HCT116 (cell line): ENCODE measurements around the gene GTPBP1. TPM values are rescaled to one million over a fixed set of nuclear protein-coding genes. Genes with fewer than 3 reads are reported as not detected.

ENCODE experiments used
- ATAC-seq: fragments of 200-7000 bp; cut with Tn5 transposase; 2 replicates; pipeline ENCODE4 v1.9.1; 2020; ENCODE audit warnings: mild to moderate bottlenecking, moderate library complexity
- BruUV-seq: library from RNA; stranded (reverse); fragments of 400-500 nt; replicated peaks from 2 replicates; lab custom pipeline; 2021; lab: Mats Ljungman, UMichigan
- CTCF ChIA-PET: fragments of 300-600 bp; sonication (Branson Sonifier 250); formaldehyde crosslinking; loops from one replicate; lab custom pipeline; 2021; ENCODE audit warnings: antibody characterized with exemption; lab: Charles Lee
- POLR2A ChIA-PET: fragments of 300-600, 350-600 bp; sonication (Branson Sonifier 250); formaldehyde crosslinking; loops from one replicate; lab custom pipeline; 2021; ENCODE audit warnings: antibody characterized with exemption; lab: Charles Lee
- RAD21 ChIA-PET, 2 experiments: fragments of 300-600 bp; sonication (Branson Sonifier 250); formaldehyde crosslinking; loops; one replicate each; lab custom pipeline; 2023; ENCODE audit warnings: low total read pairs in 2 of 2; ENCODE audit not compliant: uncharacterized antibody in 2 of 2, unreplicated experiment in 2 of 2, low non-redundant PET in 1 of 2; lab: Charles Lee
- DNase-seq: peaks from one replicate; pipeline ENCODE4 v3.0.0-alpha.2; 2010; ENCODE audit warnings: low read depth, low spot score
- H2AFZ ChIP-seq: fragments of 200-600 bp; shearing (Covaris generic), sonication (generic); 2 replicates; pipeline ENCODE4 v1.6.1; 2017; ENCODE audit warnings: low read depth, mixed run types, mixed read lengths, antibody characterized with exemption, low read length; ENCODE audit not compliant: poor library complexity, severe bottlenecking
- H3K27ac ChIP-seq: 2 replicates; pipeline ENCODE4 v1.5.1; 2012; ENCODE audit warnings: low read depth, low read length
- H3K27me3 ChIP-seq: fragments of 200-600 bp; sonication (generic); 2 replicates; pipeline ENCODE4 v1.6.1; 2016; ENCODE audit warnings: mixed run types, low read length, mixed read lengths; ENCODE audit not compliant: insufficient read depth
- H3K36me3 ChIP-seq, 2 experiments: fragments of 200-500 bp in 1 of 2; fragments of 200-600 bp in 1 of 2; sonication (Bioruptor generic) in 1 of 2; sonication (generic) in 1 of 2; 2 replicates each; pipeline versions ENCODE4 v1.5.1 to v1.6.1; 2014 to 2016; ENCODE audit warnings: low read length in 2 of 2, inconsistent platforms in 1 of 2, mixed read lengths in 1 of 2, mixed run types in 1 of 2; ENCODE audit not compliant: insufficient read depth in 2 of 2, control insufficient read depth in 1 of 2
- H3K4me1 ChIP-seq, 2 experiments: fragments of 200-600 bp in 1 of 2; sonication (generic) in 1 of 2; 2 replicates each; pipeline versions ENCODE4 v1.5.1 to v1.6.1; 2012 to 2017; ENCODE audit warnings: low read length in 2 of 2, inconsistent platforms in 1 of 2, mild to moderate bottlenecking in 1 of 2, mixed read lengths in 1 of 2, mixed run types in 1 of 2, moderate library complexity in 1 of 2; ENCODE audit not compliant: insufficient read depth in 2 of 2, control insufficient read depth in 1 of 2
- H3K4me2 ChIP-seq: fragments of 200-600 bp; sonication (generic); 2 replicates; pipeline ENCODE4 v1.6.1; 2017; ENCODE audit warnings: mixed run types, low read length, mixed read lengths
- H3K4me3 ChIP-seq, 2 experiments: fragments of 200-600 bp in 1 of 2; sonication (generic) in 1 of 2; replicated peaks in 1 of 2; 2 replicates each; pipeline ENCODE4 v1.5.1; 2011 to 2016; ENCODE audit warnings: low read length in 2 of 2, control low read depth in 1 of 2, low read depth in 1 of 2, mild to moderate bottlenecking in 1 of 2, mixed read lengths in 1 of 2, mixed run types in 1 of 2
- H3K79me2 ChIP-seq: fragments of 200-600 bp; sonication (generic); 2 replicates; pipeline ENCODE4 v1.6.1; 2017; ENCODE audit warnings: mild to moderate bottlenecking, mixed run types, low read length, moderate library complexity, mixed read lengths; ENCODE audit not compliant: insufficient read depth
- H3K9ac ChIP-seq: fragments of 200-600 bp; sonication (generic); 2 replicates; pipeline ENCODE4 v1.6.1; 2016; ENCODE audit warnings: low read length, mixed read lengths
- H3K9me2 ChIP-seq: fragments of 200-600 bp; sonication (generic), shearing (Covaris generic); 2 replicates; pipeline ENCODE4 v1.6.1; 2017; ENCODE audit warnings: mixed run types, mild to moderate bottlenecking, moderate library complexity; ENCODE audit not compliant: insufficient read depth
- H3K9me3 ChIP-seq, 2 experiments: fragments of 200-500 bp in 1 of 2; fragments of 200-600 bp in 1 of 2; sonication (Bioruptor generic) in 1 of 2; sonication (generic) in 1 of 2; 2 replicates each; pipeline ENCODE4 v1.6.1; 2014 to 2017; ENCODE audit warnings: low read length in 2 of 2, mixed read lengths in 2 of 2, inconsistent platforms in 1 of 2, low read depth in 1 of 2, mild to moderate bottlenecking in 1 of 2, mixed run types in 1 of 2, moderate library complexity in 1 of 2; ENCODE audit not compliant: control insufficient read depth in 1 of 2, insufficient read depth in 1 of 2
- H4K20me1 ChIP-seq: fragments of 200-600 bp; sonication (generic), shearing (Covaris generic); 2 replicates; pipeline ENCODE4 v1.6.1; 2017; ENCODE audit warnings: mixed run types, mild to moderate bottlenecking, moderate library complexity; ENCODE audit not compliant: insufficient read depth
- ATF3 ChIP-seq: IDR thresholded peaks from 2 replicates; pipeline ENCODE4 v1.6.1; 2012
- CBX3 ChIP-seq: IDR thresholded peaks from 2 replicates; pipeline ENCODE4 v1.6.1; 2012; ENCODE audit warnings: low read depth
- CEBPB ChIP-seq: IDR thresholded peaks from 2 replicates; pipeline ENCODE4 v1.6.1; 2012; ENCODE audit warnings: low read depth
- EGR1 ChIP-seq: IDR thresholded peaks from 2 replicates; pipeline ENCODE4 v1.6.1; 2012; ENCODE audit warnings: low read depth
- ELF1 ChIP-seq: IDR thresholded peaks from 2 replicates; pipeline ENCODE4 v1.6.1; 2012; ENCODE audit warnings: low read depth, borderline replicate concordance
- EZH2 ChIP-seq: fragments of 200-600 bp; sonication (generic); IDR thresholded peaks from 2 replicates; pipeline ENCODE4 v1.6.1; 2017; ENCODE audit warnings: antibody characterized with exemption, mixed run types
- EZH2phosphoT487 ChIP-seq: fragments of 200-600 bp; IDR thresholded peaks from 2 replicates; pipeline ENCODE4 v1.6.1; 2018; ENCODE audit warnings: antibody characterized with exemption, borderline replicate concordance
- JUND ChIP-seq: IDR thresholded peaks from 2 replicates; pipeline ENCODE4 v1.6.1; 2012
- POLR2A ChIP-seq: IDR thresholded peaks from 2 replicates; pipeline ENCODE4 v1.7.0; 2011; ENCODE audit warnings: borderline replicate concordance; ENCODE audit not compliant: insufficient read depth, insufficient read length; ENCODE audit errors: extremely low read depth
- RAD21 ChIP-seq: IDR thresholded peaks from 2 replicates; pipeline ENCODE4 v1.6.1; 2012; ENCODE audit warnings: low read depth, mild to moderate bottlenecking
- SIN3A ChIP-seq: IDR thresholded peaks from 2 replicates; pipeline ENCODE4 v1.6.1; 2012; ENCODE audit warnings: low read depth
- SRF ChIP-seq: IDR thresholded peaks from 2 replicates; pipeline ENCODE4 v1.6.1; 2012; ENCODE audit warnings: low read depth
- TCF7L2 ChIP-seq: IDR thresholded peaks from 2 replicates; pipeline ENCODE4 v1.7.0; 2011; ENCODE audit warnings: borderline replicate concordance, inconsistent platforms; ENCODE audit not compliant: insufficient read depth, insufficient read length; ENCODE audit errors: extremely low read depth
- YY1 ChIP-seq: IDR thresholded peaks from 2 replicates; pipeline ENCODE4 v1.6.1; 2011; ENCODE audit warnings: low read length, low read depth, moderate library complexity, mild to moderate bottlenecking; ENCODE audit not compliant: insufficient replicate concordance; ENCODE audit errors: extremely low read depth
- ZFX ChIP-seq: fragments of 450-650 bp; IDR thresholded peaks from 2 replicates; pipeline ENCODE4 v1.6.1; 2017
- ZNF274 ChIP-seq: fragments of 200-500 bp; sonication (Bioruptor generic); IDR thresholded peaks from 2 replicates; pipeline ENCODE4 v1.6.1; 2014; ENCODE audit warnings: mild to moderate bottlenecking, low read depth, low read length, inconsistent platforms
- intact Hi-C: fragments of 100-400 bp; cut with micrococcal nuclease; formaldehyde crosslinking; loops from 2 replicates; pipeline ENCODE4 v1.10.0; 2022
- total RNA-seq: library from RNA; stranded (reverse); gene quantifications from one replicate; pipeline ENCODE4 v1.2.1, GENCODE V29; 2021; ENCODE audit not compliant: unreplicated experiment
- TF ChIP-seq, protein P1 (sequence below): IDR thresholded peaks from 2 replicates; pipeline ENCODE4 v1.6.1; 2012; ENCODE audit warnings: low read depth
- TF ChIP-seq, protein P2 (sequence below): IDR thresholded peaks from 2 replicates; pipeline ENCODE4 v1.6.1; 2012
- TF ChIP-seq, protein P3 (sequence below): IDR thresholded peaks from 2 replicates; pipeline ENCODE4 v1.6.1; 2011; ENCODE audit warnings: mild to moderate bottlenecking, low read length, moderate library complexity; ENCODE audit not compliant: insufficient replicate concordance; ENCODE audit errors: extremely low read depth

Gene GTPBP1
- total RNA-seq, 1 experiment from 2014 or later: 48.2 TPM

DNA sequence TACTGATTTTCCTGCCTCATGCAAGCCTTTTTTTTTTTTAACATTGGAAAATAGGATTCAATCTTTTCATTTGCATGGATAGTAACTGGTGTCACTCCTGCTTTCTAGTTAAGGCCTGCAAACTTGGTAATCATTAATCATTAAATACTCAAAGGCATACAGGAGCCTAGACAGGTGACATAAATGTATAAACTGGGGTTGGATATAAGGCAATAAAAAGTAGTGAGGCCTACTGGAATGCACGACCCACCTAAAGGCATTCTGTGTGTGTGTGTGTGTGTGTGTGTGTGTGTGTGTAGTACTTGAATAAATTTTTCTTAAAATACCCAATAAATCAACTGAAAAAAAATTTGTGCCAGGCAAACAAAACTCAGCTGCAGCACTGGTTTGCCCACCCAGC is 16.1 kb upstream of the GTPBP1 start:
- TF ChIP-seq TCF7L2 (no peak), SRF (no peak), JUND (no peak), ZNF274 (no peak), CEBPB (no peak), CBX3 (no peak), EZH2phosphoT487 (no peak), ATF3 (no peak), RAD21 (no peak), ELF1 (no peak), EGR1 (no peak), SIN3A (no peak), POLR2A (no peak), ZFX (no peak), YY1 (no peak), EZH2 (no peak)
- TF ChIP-seq, protein P1, sequence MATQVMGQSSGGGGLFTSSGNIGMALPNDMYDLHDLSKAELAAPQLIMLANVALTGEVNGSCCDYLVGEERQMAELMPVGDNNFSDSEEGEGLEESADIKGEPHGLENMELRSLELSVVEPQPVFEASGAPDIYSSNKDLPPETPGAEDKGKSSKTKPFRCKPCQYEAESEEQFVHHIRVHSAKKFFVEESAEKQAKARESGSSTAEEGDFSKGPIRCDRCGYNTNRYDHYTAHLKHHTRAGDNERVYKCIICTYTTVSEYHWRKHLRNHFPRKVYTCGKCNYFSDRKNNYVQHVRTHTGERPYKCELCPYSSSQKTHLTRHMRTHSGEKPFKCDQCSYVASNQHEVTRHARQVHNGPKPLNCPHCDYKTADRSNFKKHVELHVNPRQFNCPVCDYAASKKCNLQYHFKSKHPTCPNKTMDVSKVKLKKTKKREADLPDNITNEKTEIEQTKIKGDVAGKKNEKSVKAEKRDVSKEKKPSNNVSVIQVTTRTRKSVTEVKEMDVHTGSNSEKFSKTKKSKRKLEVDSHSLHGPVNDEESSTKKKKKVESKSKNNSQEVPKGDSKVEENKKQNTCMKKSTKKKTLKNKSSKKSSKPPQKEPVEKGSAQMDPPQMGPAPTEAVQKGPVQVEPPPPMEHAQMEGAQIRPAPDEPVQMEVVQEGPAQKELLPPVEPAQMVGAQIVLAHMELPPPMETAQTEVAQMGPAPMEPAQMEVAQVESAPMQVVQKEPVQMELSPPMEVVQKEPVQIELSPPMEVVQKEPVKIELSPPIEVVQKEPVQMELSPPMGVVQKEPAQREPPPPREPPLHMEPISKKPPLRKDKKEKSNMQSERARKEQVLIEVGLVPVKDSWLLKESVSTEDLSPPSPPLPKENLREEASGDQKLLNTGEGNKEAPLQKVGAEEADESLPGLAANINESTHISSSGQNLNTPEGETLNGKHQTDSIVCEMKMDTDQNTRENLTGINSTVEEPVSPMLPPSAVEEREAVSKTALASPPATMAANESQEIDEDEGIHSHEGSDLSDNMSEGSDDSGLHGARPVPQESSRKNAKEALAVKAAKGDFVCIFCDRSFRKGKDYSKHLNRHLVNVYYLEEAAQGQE: no peak
- TF ChIP-seq, protein P2, sequence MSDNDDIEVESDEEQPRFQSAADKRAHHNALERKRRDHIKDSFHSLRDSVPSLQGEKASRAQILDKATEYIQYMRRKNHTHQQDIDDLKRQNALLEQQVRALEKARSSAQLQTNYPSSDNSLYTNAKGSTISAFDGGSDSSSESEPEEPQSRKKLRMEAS: no peak
- TF ChIP-seq, protein P3, sequence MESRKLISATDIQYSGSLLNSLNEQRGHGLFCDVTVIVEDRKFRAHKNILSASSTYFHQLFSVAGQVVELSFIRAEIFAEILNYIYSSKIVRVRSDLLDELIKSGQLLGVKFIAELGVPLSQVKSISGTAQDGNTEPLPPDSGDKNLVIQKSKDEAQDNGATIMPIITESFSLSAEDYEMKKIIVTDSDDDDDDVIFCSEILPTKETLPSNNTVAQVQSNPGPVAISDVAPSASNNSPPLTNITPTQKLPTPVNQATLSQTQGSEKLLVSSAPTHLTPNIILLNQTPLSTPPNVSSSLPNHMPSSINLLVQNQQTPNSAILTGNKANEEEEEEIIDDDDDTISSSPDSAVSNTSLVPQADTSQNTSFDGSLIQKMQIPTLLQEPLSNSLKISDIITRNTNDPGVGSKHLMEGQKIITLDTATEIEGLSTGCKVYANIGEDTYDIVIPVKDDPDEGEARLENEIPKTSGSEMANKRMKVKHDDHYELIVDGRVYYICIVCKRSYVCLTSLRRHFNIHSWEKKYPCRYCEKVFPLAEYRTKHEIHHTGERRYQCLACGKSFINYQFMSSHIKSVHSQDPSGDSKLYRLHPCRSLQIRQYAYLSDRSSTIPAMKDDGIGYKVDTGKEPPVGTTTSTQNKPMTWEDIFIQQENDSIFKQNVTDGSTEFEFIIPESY: no peak
- TF ChIP-seq, all 23 proteins: peak for 0
- BruUV-seq: no TSS peak
- H3K4me2 ChIP-seq: no peak overlapping the region
- H3K36me3 ChIP-seq: peaks cover 18 to 62% of the 10 kb centered on the region in 2 experiments
- H3K27ac ChIP-seq: no peak overlapping the region
- H3K4me3 ChIP-seq: no peak overlapping the region
- no peak overlapping the region for H3K9ac ChIP-seq
- peaks cover 71% of the 10 kb centered on the region for H3K79me2 ChIP-seq
- RAD21 ChIA-PET: no interaction called here
- H3K27me3 ChIP-seq: no peaks in the 10 kb centered on the region
- no peak for ATAC-seq
- H3K9me2 ChIP-seq: no peaks in the 10 kb centered on the region
- H3K4me1 ChIP-seq: peaks cover 0 to under 1% of the 10 kb centered on the region in 2 experiments; a peak in 1 of 4 replicates
- H4K20me1 ChIP-seq: 0 out of 2 replicates have a peak, but pooled peaks cover 13% of the 10 kb centered on the region
- no peaks in the 10 kb centered on the region for H3K9me3 ChIP-seq
- H2AFZ ChIP-seq: no peak overlapping the region
- CTCF ChIA-PET: interaction anchor here (0.7 to 1.5 kb wide), 2 partner anchors 8 to 57 kb away, joined by 3 read pairs; partner anchors contain the start of gene TOMM22
- intact Hi-C loops: no loop called here
- POLR2A ChIA-PET: no interaction called here
- DNase-seq: no peak
